Esophagus (tissue), 2 donors: ENCODE data around the gene CCDC24. TPM values are rescaled to one million over a fixed set of nuclear protein-coding genes. Genes with fewer than 3 reads are reported as not detected.
A peak's percentile ranks its signal among the peaks of the same experiment; 100 is the strongest.

Source experiments
- H3K27ac ChIP-seq, 2 donors: one replicate each; pipeline ENCODE4 v1.5.1; 2013; ENCODE audit warnings: low read depth in 2 of 2, mild to moderate bottlenecking in 2 of 2, inconsistent platforms in 1 of 2, low read length in 1 of 2, moderate library complexity in 1 of 2
- H3K27me3 ChIP-seq, 2 donors: one replicate each; pipeline ENCODE4 v1.6.1; 2013; ENCODE audit warnings: low read length in 2 of 2, control low read depth in 1 of 2, mild to moderate bottlenecking in 1 of 2; ENCODE audit not compliant: insufficient read depth in 2 of 2, control insufficient read depth in 1 of 2
- H3K36me3 ChIP-seq, 2 donors: one replicate each; pipeline ENCODE4 v1.6.1; 2013; ENCODE audit warnings: low read length in 1 of 2; ENCODE audit not compliant: control insufficient read depth in 2 of 2, insufficient read depth in 2 of 2
- H3K4me1 ChIP-seq, 2 donors: one replicate each; pipeline ENCODE4 v1.6.1; 2013; ENCODE audit warnings: low read length in 1 of 2; ENCODE audit not compliant: control insufficient read depth in 2 of 2, insufficient read depth in 2 of 2
- H3K4me3 ChIP-seq, 2 donors: one replicate each; pipeline ENCODE4 v1.5.1; 2013; ENCODE audit warnings: low read length in 2 of 2, mild to moderate bottlenecking in 2 of 2, low read depth in 1 of 2, moderate library complexity in 1 of 2
- H3K9me3 ChIP-seq, 2 donors: one replicate each; pipeline ENCODE4 v1.6.1; 2013; ENCODE audit warnings: mild to moderate bottlenecking in 2 of 2, low read depth in 1 of 2, low read length in 1 of 2, moderate library complexity in 1 of 2; ENCODE audit not compliant: control insufficient read depth in 2 of 2, insufficient read depth in 1 of 2
- WGBS, 2 donors: extraction: QIAGEN DNeasy Blood & Tissue Kit; methylation state at CpG; one replicate each; pipeline ENCODE4 v1.1.7; 2013; 5-methylcytosine and 5-hydroxymethylcytosine counted together
- polyA plus RNA-seq, 2 donors: library from polyadenylated mRNA; stranded (reverse); fragments of 200-250 nt; gene quantifications; one replicate each; pipeline ENCODE4 v1.2.3, GENCODE V29; 2013
- donor health status: healthy with polysubstance abuse.
- donor health status: Bipolar disorder and iron deficiency.

The CCDC24 gene
- polyA plus RNA-seq, 2 donors = 4.0 to 7.5 TPM

- H3K4me1 ChIP-seq = peaks cover 4 to 29% of the 10 kb centered on the region in 2 donors
- H3K27ac ChIP-seq = no peak overlapping the region
- H3K36me3 ChIP-seq = peaks cover 0 to 17% of the 10 kb centered on the region in 2 donors
- 90 to 91% methylated on average over 20 of the region's 20 CpGs for WGBS, 2 donors
- no peaks in the 10 kb centered on the region for H3K27me3 ChIP-seq
- H3K9me3 ChIP-seq = no peaks in the 10 kb centered on the region
- H3K4me3 ChIP-seq = no peak overlapping the region
Measured at GRCh38 chr1:44016890-44017400, 25.5 kb downstream of the CCDC24 start.

GRCh38 chr1:44019466-44019948 lies 28.1 kb downstream of the CCDC24 start:
- peaks cover 0 to 20% of the 10 kb centered on the region in 2 donors for H3K36me3 ChIP-seq
- no peaks in the 10 kb centered on the region for H3K27me3 ChIP-seq
- no peak overlapping the region for H3K4me3 ChIP-seq
- H3K4me1 ChIP-seq = peaks cover 4 to 23% of the 10 kb centered on the region in 2 donors
- peak overlapping the region in 1 of 2 donors; percentile 60 for H3K27ac ChIP-seq
- H3K9me3 ChIP-seq = no peaks in the 10 kb centered on the region
- 85 to 86% methylated on average over 13 of the region's 13 CpGs for WGBS, 2 donors

GRCh38 chr1:44020464-44020863 lies 29.1 kb downstream of the CCDC24 start:
- 49 to 64% methylated on average over 6 of the region's 6 CpGs for WGBS, 2 donors
- H3K27ac ChIP-seq = peak overlapping the region; percentile 60 to 87
- H3K36me3 ChIP-seq = peaks cover 0 to 20% of the 10 kb centered on the region in 2 donors
- no peak overlapping the region for H3K4me3 ChIP-seq
- no peaks in the 10 kb centered on the region for H3K9me3 ChIP-seq
- no peaks in the 10 kb centered on the region for H3K27me3 ChIP-seq
- H3K4me1 ChIP-seq = peaks cover 4 to 26% of the 10 kb centered on the region in 2 donors

- Histone ChIP-seq H3K9me3 (no peaks in the 10 kb centered on the region), H3K36me3 (peaks cover 0 to 18% of the 10 kb centered on the region in 2 donors), H3K4me3 (no peak overlapping the region), H3K27ac (peak overlapping the region; percentile 60 to 87), H3K4me1 (peaks cover 8 to 25% of the 10 kb centered on the region in 2 donors), H3K27me3 (no peaks in the 10 kb centered on the region)
- WGBS, 2 donors = 76 to 80% methylated on average over 8 of the region's 8 CpGs
Measured at GRCh38 chr1:44021156-44021555, 29.8 kb downstream of the CCDC24 start.

GRCh38 chr1:44021581-44022321 lies 30.4 kb downstream of the CCDC24 start:
- Histone ChIP-seq H3K36me3 (peaks cover 0 to 16% of the 10 kb centered on the region in 2 donors), H3K27me3 (no peaks in the 10 kb centered on the region), H3K4me3 (no peak overlapping the region), H3K9me3 (no peaks in the 10 kb centered on the region), H3K27ac (no peak overlapping the region), H3K4me1 (peaks cover 8 to 25% of the 10 kb centered on the region in 2 donors)
- 86 to 87% methylated on average over 10 of the region's 10 CpGs for WGBS, 2 donors

GRCh38 chr1:44024031-44024902 lies 32.9 kb downstream of the CCDC24 start:
- H3K9me3 ChIP-seq = no peaks in the 10 kb centered on the region
- H3K4me1 ChIP-seq = peaks cover 9 to 39% of the 10 kb centered on the region in 2 donors
- H3K36me3 ChIP-seq = peaks cover 0 to 11% of the 10 kb centered on the region in 2 donors
- H3K27me3 ChIP-seq = no peaks in the 10 kb centered on the region
- 83 to 88% methylated on average over 14 of the region's 14 CpGs for WGBS, 2 donors
- H3K4me3 ChIP-seq = no peak overlapping the region
- H3K27ac ChIP-seq = peak overlapping the region; percentile 65 to 80

- Histone ChIP-seq H3K4me3 (no peak overlapping the region), H3K27ac (peak overlapping the region; percentile 80 to 85), H3K9me3 (no peaks in the 10 kb centered on the region), H3K27me3 (no peaks in the 10 kb centered on the region), H3K4me1 (peaks cover 12 to 40% of the 10 kb centered on the region in 2 donors), H3K36me3 (peaks cover 0 to 11% of the 10 kb centered on the region in 2 donors)
- WGBS, 2 donors = 67 to 70% methylated on average over 13 of the region's 13 CpGs
Measured at GRCh38 chr1:44024903-44025525, 33.6 kb downstream of the CCDC24 start.

GRCh38 chr1:44025816-44026215 lies 34.4 kb downstream of the CCDC24 start:
- Histone ChIP-seq H3K4me3 (no peak overlapping the region), H3K36me3 (peaks cover 0 to 11% of the 10 kb centered on the region in 2 donors), H3K9me3 (no peaks in the 10 kb centered on the region), H3K4me1 (peaks cover 12 to 35% of the 10 kb centered on the region in 2 donors), H3K27ac (peak overlapping the region; percentile 80 to 86), H3K27me3 (no peaks in the 10 kb centered on the region)
- 72 to 80% methylated on average over 3 of the region's 3 CpGs for WGBS, 2 donors

GRCh38 chr1:44027320-44027719 lies 35.9 kb downstream of the CCDC24 start:
- H3K27me3 ChIP-seq = no peaks in the 10 kb centered on the region
- 90 to 93% methylated on average over 3 of the region's 3 CpGs for WGBS, 2 donors
- no peak overlapping the region for H3K4me3 ChIP-seq
- H3K27ac ChIP-seq = no peak overlapping the region
- H3K36me3 ChIP-seq = peaks cover 0 to 7% of the 10 kb centered on the region in 2 donors
- H3K9me3 ChIP-seq = no peaks in the 10 kb centered on the region
- H3K4me1 ChIP-seq = peaks cover 8 to 39% of the 10 kb centered on the region in 2 donors
